Ovary (tissue), 9 donors: ENCODE measurements around the gene ROM1. TPM values are rescaled to one million over a fixed set of nuclear protein-coding genes. Genes with fewer than 3 reads are reported as not detected.

Source experiments
- DNase-seq, 5 donors: peaks; one replicate each; pipeline ENCODE4 v3.0.0-alpha.2; 2019 to 2020
- H3K27ac ChIP-seq, 2 donors: fragments of 200-600 bp; one replicate each; pipeline versions ENCODE4 v1.5.1 to v1.8.0; 2019 to 2022
- H3K27me3 ChIP-seq: fragments of 200-600 bp; one replicate; pipeline ENCODE4 v1.8.0; 2022
- H3K36me3 ChIP-seq: fragments of 200-600 bp; sonication (generic); one replicate; pipeline ENCODE4 v1.5.1; 2019
- H3K4me1 ChIP-seq: one replicate; pipeline ENCODE4 v1.8.1; 2013; ENCODE audit warnings: mild to moderate bottlenecking, moderate library complexity; ENCODE audit not compliant: insufficient read depth
- H3K4me3 ChIP-seq: fragments of 200-600 bp; sonication (generic); one replicate; pipeline ENCODE4 v1.5.1; 2017
- H3K9me3 ChIP-seq, 2 donors: fragments of 200-600 bp in 1 of 2; sonication (generic) in 1 of 2; one replicate each; pipeline versions ENCODE4 v1.5.1 to v1.8.1; 2013 to 2019; ENCODE audit warnings: mild to moderate bottlenecking in 1 of 2, moderate library complexity in 1 of 2
- CTCF ChIP-seq, 3 donors: fragments of 450-650 bp in 2 of 3; fragments of 200-600 bp in 1 of 3; IDR thresholded peaks; one replicate each; pipeline versions ENCODE4 v1.5.1 to v1.8.0; 2016 to 2022; ENCODE audit warnings: antibody characterized with exemption in 3 of 3, mild to moderate bottlenecking in 1 of 3
- EP300 ChIP-seq: sonication (generic); formaldehyde crosslinking; IDR thresholded peaks from one replicate; pipeline ENCODE4 v1.6.1; 2017; ENCODE audit warnings: antibody characterized with exemption
- POLR2A ChIP-seq: fragments of 450-650 bp; IDR thresholded peaks from one replicate; pipeline ENCODE4 v1.6.1; 2017; ENCODE audit warnings: antibody characterized with exemption, mild to moderate bottlenecking, moderate library complexity
- WGBS, 3 donors: extraction: QIAGEN DNeasy Blood & Tissue Kit in 1 of 3; methylation state at CpG; one replicate each; pipeline versions ENCODE4 v1.1.5 to v1.1.7; 2013 to 2017; 5-methylcytosine and 5-hydroxymethylcytosine counted together
- intact Hi-C, 4 donors: fragments of 100-400 bp; cut with DNase I; formaldehyde crosslinking; loops; one replicate each; pipeline versions ENCODE4 v1.11.0 to v1.15.1; 2022 to 2023
- polyA plus RNA-seq, 2 donors: library from polyadenylated mRNA; stranded (reverse); fragments of 200-250 nt in 1 of 2; fragments of 350-450 nt in 1 of 2; fragmentation: Illumina TruSeq in 1 of 2; extraction: RNeasy Lipid Tissue Mini Kit (QIAGEN cat#74804) in 1 of 2; gene quantifications; one replicate each; pipeline ENCODE4 v1.2.3, GENCODE V29; 2013 to 2014
- total RNA-seq, 7 donors: library from RNA; depleted of rRNA in 2 of 7; stranded (reverse); fragments of >200 nt in 2 of 7; fragmentation: NEBNext Ultra II Directional in 3 of 7; extraction: Animal tissue kit (Norgen Biotek cat#: 25700) in 3 of 7; gene quantifications; one replicate each; pipeline versions ENCODE4 v1.1.0 to v1.2.4, GENCODE V29; 2016 to 2023
- donor health status: DM: no; HTN: no; CAD: no; lungs with moderate emphysema.
- donor health status: DM: no; HTN: no; CAD: no.
- donor health status: Bipolar disorder and iron deficiency.
- donor health status: DM: yes; HTN: yes; CAD: no.
- donor health status: DM: no; HTN: no; CAD: no.
- donor health status: DM: yes; HTN: yes; CAD: no.

Gene ROM1
- total and polyA plus RNA-seq, 9 donors = 9.2 to 22.4 (median 10.8) TPM

DNA sequence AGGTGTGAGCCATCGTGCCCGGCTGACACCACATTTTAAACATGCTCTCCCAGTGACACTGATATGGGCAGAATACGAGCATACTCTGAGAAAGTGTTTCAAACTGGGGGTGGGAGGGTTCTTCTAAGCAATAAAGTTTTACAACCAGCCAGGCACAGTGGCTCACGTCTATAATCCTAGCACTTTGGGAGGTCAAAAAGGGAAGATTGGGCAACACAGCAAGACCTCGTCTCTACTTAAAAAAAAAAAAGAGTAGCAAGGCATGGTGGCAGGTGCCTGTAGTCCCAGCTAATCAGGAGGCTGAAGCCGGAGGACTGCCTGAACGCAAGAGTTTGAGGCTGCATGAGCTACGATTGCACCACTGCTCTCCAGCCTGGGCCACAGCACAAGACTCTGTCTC, 31.2 kb downstream of the ROM1 start:
- H3K4me3 ChIP-seq = no peak overlapping the region
- peaks cover 2% of the 10 kb centered on the region for H3K36me3 ChIP-seq
- H3K9me3 ChIP-seq = no peaks in the 10 kb centered on the region
- WGBS, 3 donors = 70 to 81% (median 78%) methylated on average over 8 of the region's 8 CpGs
- no peak overlapping the region for H3K27ac ChIP-seq
- no peak for TF ChIP-seq POLR2A
- no peak for TF ChIP-seq EP300
- TF ChIP-seq CTCF (IDR thresholded peaks at IDR 0.05) = no peak
- intact Hi-C loops = no loop called here
- peaks cover 4% of the 10 kb centered on the region for H3K4me1 ChIP-seq
- no peaks in the 10 kb centered on the region for H3K27me3 ChIP-seq
- no peak for DNase-seq

DNA sequence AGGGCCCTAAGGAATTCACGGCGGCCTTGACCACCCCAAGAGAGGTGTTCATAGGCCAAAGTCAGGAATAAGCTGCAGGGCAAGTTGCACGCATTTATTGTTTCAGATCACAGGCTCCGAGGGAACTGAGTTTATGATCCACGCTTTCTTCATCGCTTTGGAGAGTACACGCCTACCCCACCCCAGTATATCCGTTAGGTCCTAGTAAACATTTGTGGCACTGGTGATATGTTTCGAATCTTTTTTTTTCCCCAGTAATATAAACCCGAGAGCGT, 32.6 kb downstream of the ROM1 start:
- DNase-seq = no peak
- no peaks in the 10 kb centered on the region for H3K9me3 ChIP-seq
- TF ChIP-seq EP300 = no peak
- no peak for TF ChIP-seq CTCF (IDR thresholded peaks at IDR 0.05)
- no peak for TF ChIP-seq POLR2A
- peaks cover 4% of the 10 kb centered on the region for H3K4me1 ChIP-seq
- peak overlapping the region in 1 of 2 donors; percentile 87 for H3K27ac ChIP-seq
- peak overlapping the region; percentile 85 for H3K4me3 ChIP-seq
- H3K36me3 ChIP-seq = peaks cover 2% of the 10 kb centered on the region
- no peaks in the 10 kb centered on the region for H3K27me3 ChIP-seq
- intact Hi-C loops = no loop called here
- WGBS, 3 donors = 7 to 11% (median 7%) methylated on average over 11 of the region's 11 CpGs

DNA sequence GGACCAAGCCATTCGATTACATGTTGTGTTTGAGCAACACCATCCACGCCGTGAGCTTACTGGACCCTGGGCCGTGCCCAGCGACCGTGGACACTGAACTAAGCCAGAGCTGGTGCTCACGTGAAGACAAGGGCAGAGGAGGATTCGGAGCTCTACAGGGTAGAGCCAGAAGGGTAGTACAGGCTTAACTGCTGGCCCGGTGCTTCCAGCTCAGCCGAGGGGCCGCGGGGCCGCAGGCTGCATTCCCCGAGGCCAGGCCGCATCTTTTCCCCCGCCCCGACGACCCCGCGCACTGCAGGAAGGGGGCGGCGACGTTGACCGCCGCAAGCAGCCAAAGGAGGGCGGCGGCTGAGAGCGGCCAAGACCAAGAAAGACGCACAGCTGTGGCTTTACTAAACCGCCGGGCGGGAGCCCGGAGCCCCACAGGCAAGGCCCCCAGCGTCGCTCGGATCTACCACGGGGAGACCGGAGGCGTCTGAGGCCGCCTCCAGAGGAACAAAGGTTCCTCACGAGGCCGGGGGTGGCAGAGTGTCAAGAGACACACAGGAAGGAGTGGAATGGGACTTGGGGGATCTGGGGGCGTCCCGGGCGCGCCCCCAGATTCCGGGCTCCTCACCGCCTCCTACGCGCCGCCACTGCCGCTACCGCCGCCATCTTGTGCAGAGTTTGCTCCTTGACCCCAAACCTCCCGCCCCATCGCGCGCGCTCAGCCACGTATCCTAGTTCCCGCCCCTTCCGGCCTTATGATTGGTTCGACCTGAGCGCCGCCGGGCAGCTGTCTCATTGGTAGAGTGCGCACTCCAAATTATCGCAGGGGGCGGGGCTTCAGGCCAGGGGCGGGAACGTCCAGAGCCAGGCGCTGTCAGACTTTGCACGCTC, 33.1 kb downstream of the ROM1 start, which contains the start of gene GANAB:
Gene GANAB, minus strand, starts transcription at position 668 of the 879 bp plus-strand sequence. Its CDS starts 14 bp downstream, at position 654.
- H3K4me3 ChIP-seq = peak within 1 kb of the TSS; percentile 85
- peaks cover 4% of the 10 kb centered on the region for H3K4me1 ChIP-seq
- WGBS, 3 donors = 0% methylated on average over 61 to 73 of the region's 73 CpGs
- DNase-seq = peak; percentile 98 to 99 (median 99)
- no peaks in the 10 kb centered on the region for H3K9me3 ChIP-seq
- intact Hi-C loops = loop anchor here in 1 of 4 donors (2.0 kb wide), 1 partner anchor 23 kb away; no protein-coding TSS in a partner anchor
- H3K36me3 ChIP-seq = peaks cover 2% of the 10 kb centered on the region
- H3K27ac ChIP-seq = peak within 1 kb of the TSS; percentile 69 to 87
- H3K27me3 ChIP-seq = no peaks in the 10 kb centered on the region
- TF ChIP-seq CTCF (IDR thresholded peaks at IDR 0.05) (no peak), POLR2A (peak; percentile 81)

- Histone ChIP-seq H3K9me3 (no peaks in the 10 kb centered on the region), H3K4me3 (no peak overlapping the region), H3K4me1 (peaks cover 4% of the 10 kb centered on the region), H3K27ac (no peak overlapping the region), H3K36me3 (peaks cover 2% of the 10 kb centered on the region), H3K27me3 (no peaks in the 10 kb centered on the region)
- 50 to 56% (median 53%) methylated on average over 32 of the region's 32 CpGs for WGBS, 3 donors
- DNase-seq = peak in 1 of 5 donors; percentile 54
- TF ChIP-seq POLR2A = no peak
- TF ChIP-seq CTCF (IDR thresholded peaks at IDR 0.05) = no peak
- no peak for TF ChIP-seq EP300
- intact Hi-C loops = loop anchor here in 1 of 4 donors (2.0 kb wide), 1 partner anchor 24 kb away; no protein-coding TSS in a partner anchor
These were observed 34.0 kb downstream of the ROM1 start for GRCh38 chr11:62646825-62647608.
